GM12872 (cell line): ENCODE results near the gene SLC31A2.

Experiments
- TF ChIP-seq, protein P1 (sequence below): IDR thresholded peaks from 3 replicates; pipeline ENCODE4 v1.5.1; 2011; ENCODE audit warnings: low read depth, mild to moderate bottlenecking, low read length, moderate library complexity; ENCODE audit not compliant: insufficient read depth

SLC31A2 gene

DNA sequence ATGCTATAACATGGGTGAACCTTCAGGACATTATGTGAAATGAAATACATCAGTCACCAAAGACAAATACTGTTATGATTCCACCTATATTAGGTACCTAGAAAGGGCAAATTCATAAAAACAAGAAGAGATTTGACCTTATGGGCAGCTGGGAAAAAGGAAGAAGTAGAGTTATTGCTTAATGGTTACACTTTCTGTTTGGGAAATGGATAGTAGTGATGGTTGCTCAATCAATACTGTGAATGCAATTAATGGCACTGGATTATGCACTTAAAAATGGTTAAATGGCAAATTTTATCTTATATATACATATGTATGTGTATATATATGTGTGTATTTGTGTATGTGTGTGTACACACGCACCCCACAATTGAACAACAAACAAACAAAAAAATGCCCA, 55.1 kb downstream of the SLC31A2 start:
- TF ChIP-seq, protein P1, sequence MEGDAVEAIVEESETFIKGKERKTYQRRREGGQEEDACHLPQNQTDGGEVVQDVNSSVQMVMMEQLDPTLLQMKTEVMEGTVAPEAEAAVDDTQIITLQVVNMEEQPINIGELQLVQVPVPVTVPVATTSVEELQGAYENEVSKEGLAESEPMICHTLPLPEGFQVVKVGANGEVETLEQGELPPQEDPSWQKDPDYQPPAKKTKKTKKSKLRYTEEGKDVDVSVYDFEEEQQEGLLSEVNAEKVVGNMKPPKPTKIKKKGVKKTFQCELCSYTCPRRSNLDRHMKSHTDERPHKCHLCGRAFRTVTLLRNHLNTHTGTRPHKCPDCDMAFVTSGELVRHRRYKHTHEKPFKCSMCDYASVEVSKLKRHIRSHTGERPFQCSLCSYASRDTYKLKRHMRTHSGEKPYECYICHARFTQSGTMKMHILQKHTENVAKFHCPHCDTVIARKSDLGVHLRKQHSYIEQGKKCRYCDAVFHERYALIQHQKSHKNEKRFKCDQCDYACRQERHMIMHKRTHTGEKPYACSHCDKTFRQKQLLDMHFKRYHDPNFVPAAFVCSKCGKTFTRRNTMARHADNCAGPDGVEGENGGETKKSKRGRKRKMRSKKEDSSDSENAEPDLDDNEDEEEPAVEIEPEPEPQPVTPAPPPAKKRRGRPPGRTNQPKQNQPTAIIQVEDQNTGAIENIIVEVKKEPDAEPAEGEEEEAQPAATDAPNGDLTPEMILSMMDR: no peak

DNA sequence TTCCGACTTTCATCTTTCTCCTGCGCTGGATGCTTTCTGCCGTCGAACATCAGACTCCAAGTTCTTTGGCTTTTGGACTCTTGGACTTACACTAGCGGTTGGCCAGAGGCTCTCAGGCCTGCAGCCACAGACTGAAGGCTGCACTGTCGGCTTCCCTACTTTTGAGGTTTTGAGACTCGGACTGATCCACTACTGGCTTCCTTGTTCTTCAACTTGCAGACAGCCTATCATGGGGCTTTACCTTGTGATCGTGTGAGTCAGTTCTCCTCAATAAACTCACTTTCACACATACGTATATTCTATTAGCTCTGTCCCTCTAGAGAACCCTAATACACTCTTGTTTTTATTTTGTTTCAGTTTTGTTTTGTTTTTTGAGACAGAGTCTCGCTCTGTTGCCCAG, 60.0 kb downstream of the SLC31A2 start:
- TF ChIP-seq, protein P1: no peak
